HEK293 (cell line): Measurements from ENCODE around the gene FLRT3.

Experiments used
- CTCF ChIA-PET: fragments of 350-600 bp; formaldehyde crosslinking; extraction: SDS; loops from one replicate; lab custom pipeline; 2021; ENCODE audit warnings: antibody characterized with exemption; lab: Yijun Ruan, JAX
- POLR2A ChIA-PET: fragments of 300-600 bp; formaldehyde crosslinking; extraction: SDS; loops from one replicate; lab custom pipeline; 2020; ENCODE audit warnings: antibody characterized with exemption, inconsistent platforms; lab: Yijun Ruan, JAX
- H3K27ac ChIP-seq: fragments of 200-500 bp; sonication (Bioruptor generic); 2 replicates; pipeline ENCODE4 v1.5.1; 2014; ENCODE audit warnings: low read depth, low read length, control low read depth, inconsistent platforms; ENCODE audit errors: extremely low read depth
- H3K36me3 ChIP-seq, 2 experiments: fragments of 200-500 bp in 1 of 2; sonication (Bioruptor generic) in 1 of 2; 1 replicate in 1 of 2; 2 replicates in 1 of 2; pipeline ENCODE4 v1.5.1; 2014 to 2017; ENCODE audit warnings: inconsistent platforms in 2 of 2, low read length in 2 of 2; ENCODE audit not compliant: control insufficient read depth in 2 of 2, insufficient read depth in 1 of 2
- H3K4me1 ChIP-seq: fragments of 200-500 bp; sonication (Bioruptor generic); 2 replicates; pipeline ENCODE4 v1.5.1; 2014; ENCODE audit warnings: mild to moderate bottlenecking, low read length, inconsistent platforms; ENCODE audit not compliant: control insufficient read depth, insufficient read depth
- H3K4me3 ChIP-seq: 2 replicates; pipeline ENCODE4 v1.5.1; 2011; ENCODE audit warnings: low read depth, mild to moderate bottlenecking, control low read depth, low read length, moderate library complexity
- H3K9me3 ChIP-seq: fragments of 200-500 bp; sonication (Bioruptor generic); 2 replicates; pipeline ENCODE4 v1.5.1; 2014; ENCODE audit warnings: low read depth, low read length, inconsistent platforms; ENCODE audit not compliant: control insufficient read depth, insufficient read depth
- BCL11B ChIP-seq: fragments of 450-650 bp; formaldehyde crosslinking; IDR thresholded peaks from 2 replicates; pipeline ENCODE4 v1.5.1; 2016; ENCODE audit warnings: low read depth, missing biosample characterization, missing genetic modification characterization
- BCL6B ChIP-seq: fragments of 450-650 bp; formaldehyde crosslinking; IDR thresholded peaks from 2 replicates; pipeline ENCODE4 v1.5.1; 2017; ENCODE audit warnings: missing biosample characterization, missing genetic modification characterization
- PRDM4 ChIP-seq: fragments of 450-650 bp; formaldehyde crosslinking; IDR thresholded peaks from 2 replicates; pipeline ENCODE4 v1.5.1; 2017; ENCODE audit warnings: missing biosample characterization, missing genetic modification characterization
- YY2 ChIP-seq: fragments of 450-650 bp; formaldehyde crosslinking; IDR thresholded peaks from 2 replicates; pipeline ENCODE4 v1.5.1; 2016; ENCODE audit warnings: missing biosample characterization, missing genetic modification characterization
- ZNF121 ChIP-seq: fragments of 450-650 bp; formaldehyde crosslinking; IDR thresholded peaks from 2 replicates; pipeline ENCODE4 v1.5.1; 2016; ENCODE audit warnings: missing biosample characterization, missing genetic modification characterization
- ZNF132 ChIP-seq: fragments of 450-650 bp; formaldehyde crosslinking; IDR thresholded peaks from 2 replicates; pipeline ENCODE4 v1.5.1; 2017; ENCODE audit warnings: missing biosample characterization, missing genetic modification characterization, borderline replicate concordance
- ZNF175 ChIP-seq: fragments of 450-650 bp; formaldehyde crosslinking; IDR thresholded peaks from 2 replicates; pipeline ENCODE4 v1.5.1; 2016; ENCODE audit warnings: missing biosample characterization, missing genetic modification characterization
- ZNF24 ChIP-seq: fragments of 450-650 bp; formaldehyde crosslinking; IDR thresholded peaks from 2 replicates; pipeline ENCODE4 v1.5.1; 2016; ENCODE audit warnings: missing biosample characterization, missing genetic modification characterization
- ZNF274 ChIP-seq, 2 experiments: fragments of 200-500 bp in 1 of 2; fragments of 450-650 bp in 1 of 2; sonication (Bioruptor generic) in 1 of 2; formaldehyde crosslinking in 1 of 2; IDR thresholded peaks; 2 replicates each; pipeline versions ENCODE4 v1.5.1 to v1.6.1; 2014 to 2016; ENCODE audit warnings: borderline replicate concordance in 1 of 2, inconsistent platforms in 1 of 2, low read length in 1 of 2, missing biosample characterization in 1 of 2, missing genetic modification characterization in 1 of 2
- ZNF404 ChIP-seq: fragments of 450-650 bp; formaldehyde crosslinking; IDR thresholded peaks from 2 replicates; pipeline ENCODE4 v1.5.1; 2017; ENCODE audit warnings: missing biosample characterization, missing genetic modification characterization
- ZNF449 ChIP-seq: fragments of 450-650 bp; formaldehyde crosslinking; IDR thresholded peaks from 2 replicates; pipeline ENCODE4 v1.5.1; 2017; ENCODE audit warnings: missing biosample characterization, mild to moderate bottlenecking, missing genetic modification characterization, moderate library complexity
- ZNF629 ChIP-seq: fragments of 450-650 bp; formaldehyde crosslinking; IDR thresholded peaks from 2 replicates; pipeline ENCODE4 v1.5.1; 2017; ENCODE audit warnings: missing biosample characterization, missing genetic modification characterization
- ZNF658 ChIP-seq: fragments of 450-650 bp; formaldehyde crosslinking; IDR thresholded peaks from 2 replicates; pipeline ENCODE4; 2016; ENCODE audit warnings: missing biosample characterization, missing genetic modification characterization
- ZNF664 ChIP-seq: fragments of 450-650 bp; formaldehyde crosslinking; IDR thresholded peaks from 2 replicates; pipeline ENCODE4 v1.5.1; 2016; ENCODE audit warnings: missing biosample characterization, missing genetic modification characterization
- ZNF776 ChIP-seq: fragments of 450-650 bp; formaldehyde crosslinking; IDR thresholded peaks from 2 replicates; pipeline ENCODE4 v1.5.0; 2017; ENCODE audit warnings: missing biosample characterization, missing genetic modification characterization, borderline replicate concordance
- ZNF792 ChIP-seq: fragments of 450-650 bp; formaldehyde crosslinking; IDR thresholded peaks from 2 replicates; pipeline ENCODE4 v1.5.1; 2016; ENCODE audit warnings: missing biosample characterization, missing genetic modification characterization
- ZNF843 ChIP-seq: fragments of 450-650 bp; formaldehyde crosslinking; IDR thresholded peaks from 2 replicates; pipeline ENCODE4 v1.5.1; 2016; ENCODE audit warnings: missing biosample characterization, missing genetic modification characterization
- TF ChIP-seq, protein P1 (sequence below): fragments of 450-650 bp; formaldehyde crosslinking; IDR thresholded peaks from 2 replicates; pipeline ENCODE4 v1.5.1; 2016; ENCODE audit warnings: missing biosample characterization, missing genetic modification characterization

FLRT3 gene

GRCh38 chr20:14355791-14356190 lies 18.4 kb upstream of the FLRT3 start:
- POLR2A ChIA-PET = no interaction called here
- no peaks in the 10 kb centered on the region for H3K36me3 ChIP-seq
- H3K4me1 ChIP-seq = no peaks in the 10 kb centered on the region
- H3K27ac ChIP-seq = no peak overlapping the region
- TF ChIP-seq ZNF776 (tag by site-specific recombination) (no peak), ZNF449 (tag by site-specific recombination) (no peak), ZNF843 (tag by site-specific recombination) (no peak), YY2 (tag by site-specific recombination) (no peak), ZNF658 (no peak), ZNF24 (tag by site-specific recombination) (no peak), ZNF792 (no peak)
- no peaks in the 10 kb centered on the region for H3K9me3 ChIP-seq
- H3K4me3 ChIP-seq = no peak overlapping the region
- CTCF ChIA-PET = no interaction called here

DNA sequence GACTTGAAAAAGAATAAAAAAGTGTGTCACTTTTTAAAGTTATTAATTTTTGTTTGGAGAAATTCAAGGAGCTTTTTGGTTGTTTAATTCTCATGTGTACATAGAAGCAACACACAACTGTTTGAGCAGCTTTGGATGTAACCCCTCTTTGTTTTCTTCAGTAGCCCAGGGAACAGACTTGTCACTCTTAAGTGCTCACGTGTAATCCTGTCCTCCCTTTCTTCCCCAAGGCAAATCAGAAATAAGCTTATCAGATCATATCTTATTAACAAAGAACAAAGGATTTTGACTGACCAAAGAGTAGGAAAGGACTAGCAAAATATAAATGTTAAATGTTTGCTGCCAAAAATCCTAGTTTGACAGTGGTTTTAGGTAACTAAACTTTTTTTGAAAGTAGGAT lies 7.3 kb upstream of the FLRT3 start:
- TF ChIP-seq PRDM4 (tag by site-specific recombination) (no peak), ZNF404 (no peak), ZNF175 (tag by site-specific recombination) (no peak), BCL11B (tag by site-specific recombination) (no peak), ZNF629 (tag by site-specific recombination) (no peak), ZNF664 (tag by site-specific recombination) (no peak), ZNF132 (tag by site-specific recombination) (no peak), ZNF274 (IDR thresholded peaks at IDR 0.05; ENCODE audit: low read length) (no peak), ZNF274 (tag by site-specific recombination; IDR thresholded peaks at IDR 0.05; ENCODE audit: borderline replicate concordance) (no peak), BCL6B (tag by site-specific recombination) (no peak), ZNF121 (tag by site-specific recombination) (no peak)
- TF ChIP-seq, protein P1, sequence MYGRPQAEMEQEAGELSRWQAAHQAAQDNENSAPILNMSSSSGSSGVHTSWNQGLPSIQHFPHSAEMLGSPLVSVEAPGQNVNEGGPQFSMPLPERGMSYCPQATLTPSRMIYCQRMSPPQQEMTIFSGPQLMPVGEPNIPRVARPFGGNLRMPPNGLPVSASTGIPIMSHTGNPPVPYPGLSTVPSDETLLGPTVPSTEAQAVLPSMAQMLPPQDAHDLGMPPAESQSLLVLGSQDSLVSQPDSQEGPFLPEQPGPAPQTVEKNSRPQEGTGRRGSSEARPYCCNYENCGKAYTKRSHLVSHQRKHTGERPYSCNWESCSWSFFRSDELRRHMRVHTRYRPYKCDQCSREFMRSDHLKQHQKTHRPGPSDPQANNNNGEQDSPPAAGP (tag by site-specific recombination) = no peak
- Histone ChIP-seq H3K4me3 (no peak overlapping the region), H3K9me3 (no peaks in the 10 kb centered on the region), H3K27ac (no peak overlapping the region), H3K4me1 (no peaks in the 10 kb centered on the region), H3K36me3 (no peaks in the 10 kb centered on the region)
- CTCF ChIA-PET = interaction anchor here (0.6 to 1.1 kb wide), 2 partner anchors 551 to 892 kb away, joined by 4 to 5 read pairs; no protein-coding TSS in a partner anchor
- POLR2A ChIA-PET = no interaction called here
